Skeletal muscle satellite cell (primary cell): ENCODE data around the gene USP24.

Experiments used
- H3K27me3 ChIP-seq: 2 replicates; pipeline ENCODE4 v1.7.0; 2013; ENCODE audit warnings: low read length; ENCODE audit not compliant: control insufficient read depth, insufficient read depth
- H3K36me3 ChIP-seq: 2 replicates; pipeline ENCODE4 v1.7.0; 2013; ENCODE audit warnings: mild to moderate bottlenecking, control low read depth, low read length; ENCODE audit not compliant: insufficient read depth
- H3K4me1 ChIP-seq: 2 replicates; pipeline ENCODE4 v1.7.0; 2013; ENCODE audit warnings: low read length; ENCODE audit not compliant: control insufficient read depth, insufficient read depth
- H3K4me2 ChIP-seq: 2 replicates; pipeline ENCODE4 v1.7.0; 2013; ENCODE audit warnings: mild to moderate bottlenecking, low read length
- H3K4me3 ChIP-seq: 2 replicates; pipeline ENCODE4 v1.7.0; 2013; ENCODE audit warnings: low read length
- H3K9ac ChIP-seq: 2 replicates; pipeline ENCODE4 v1.7.0; 2013; ENCODE audit warnings: mild to moderate bottlenecking, low read depth, low read length, moderate library complexity
- H3K9me3 ChIP-seq: replicated peaks from 2 replicates; pipeline ENCODE4 v1.7.0; 2013; ENCODE audit warnings: mild to moderate bottlenecking, control low read depth, low read length
- small RNA-seq: library from RNA; depleted of rRNA; stranded (forward); fragments of <200 nt; gene quantifications from one replicate; pipeline ENCODE3, GENCODE V24; 2012

USP24 gene

DNA sequence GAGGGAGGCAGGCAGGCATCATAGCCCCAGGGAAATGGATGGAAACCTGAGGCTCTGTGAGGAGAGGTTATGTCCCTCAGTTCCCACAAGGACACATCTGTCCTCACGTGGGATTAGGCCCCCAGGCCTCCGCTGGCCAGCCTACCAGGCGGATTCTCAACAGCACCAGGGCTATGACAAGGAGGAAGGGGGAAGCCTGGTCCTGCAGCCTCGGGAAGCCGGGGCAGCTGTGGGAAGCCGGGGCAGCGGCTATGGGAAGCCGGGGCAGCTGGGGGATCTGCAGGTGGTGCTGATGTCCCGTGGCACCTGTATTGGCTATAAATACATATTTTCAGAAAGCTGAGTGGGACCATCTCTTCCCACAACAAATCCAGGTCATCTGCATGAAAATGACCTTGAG, 196.8 kb downstream of the USP24 start:
- H3K4me1 ChIP-seq = peaks cover 25% of the 10 kb centered on the region
- no peaks in the 10 kb centered on the region for H3K9me3 ChIP-seq
- H3K27me3 ChIP-seq = peaks cover 14% of the 10 kb centered on the region
- H3K4me2 ChIP-seq = no peak overlapping the region
- no peak overlapping the region for H3K4me3 ChIP-seq
- H3K9ac ChIP-seq = no peak overlapping the region
- no peaks in the 10 kb centered on the region for H3K36me3 ChIP-seq

Small RNA genes lying within 50 kb of the gene (small RNA-seq; reads per million reads assigned to genes)
- gene MIR4422 = 0.84 reads per million, percentile 20 among the genes with 10 or more reads in this experiment
